Left renal cortex interstitium (tissue), 4 donors: ENCODE results near the gene SLC2A14. TPM values are rescaled to one million over a fixed set of nuclear protein-coding genes. Genes with fewer than 3 reads are reported as not detected.
A peak's percentile ranks its signal among the peaks of the same experiment; 100 is the strongest.
"Not testable (repeated sequence)": the region's sequence is repeated elsewhere in the genome, so short reads cannot be mapped to it uniquely, and the experiment has no call there.

Experiments
- DNase-seq, 4 donors: peaks; one replicate each; pipeline ENCODE4 v3.0.0-alpha.2; 2013; ENCODE audit warnings: low read depth in 4 of 4, low spot score in 2 of 4, missing footprints in 1 of 4
- polyA plus RNA-seq, 4 donors: library from polyadenylated mRNA; unstranded; fragments of 120-200 nt; gene quantifications; one replicate each; pipeline ENCODE4 v1.2.1, GENCODE V29; 2013; ENCODE audit not compliant: insufficient read length in 4 of 4

SLC2A14 gene
- under 1 TPM; 0.68 to 0.89 (median 0.81) TPM for polyA plus RNA-seq

- DNase-seq, result no peak
Observed at GRCh38 chr12:7872566-7873319, at the start of gene SLC2A14. Gene SLC2A14 (minus strand): TSS chr12:7872915. CDS start chr12:7869880, 3,035 bp downstream.

- DNase-seq, result not testable (repeated sequence)
Observed at GRCh38 chr12:7921181-7921580, 48.5 kb upstream of the SLC2A14 start.

GRCh38 chr12:7918268-7918590 is 45.5 kb upstream of the SLC2A14 start:
- not testable (repeated sequence) for DNase-seq

DNA sequence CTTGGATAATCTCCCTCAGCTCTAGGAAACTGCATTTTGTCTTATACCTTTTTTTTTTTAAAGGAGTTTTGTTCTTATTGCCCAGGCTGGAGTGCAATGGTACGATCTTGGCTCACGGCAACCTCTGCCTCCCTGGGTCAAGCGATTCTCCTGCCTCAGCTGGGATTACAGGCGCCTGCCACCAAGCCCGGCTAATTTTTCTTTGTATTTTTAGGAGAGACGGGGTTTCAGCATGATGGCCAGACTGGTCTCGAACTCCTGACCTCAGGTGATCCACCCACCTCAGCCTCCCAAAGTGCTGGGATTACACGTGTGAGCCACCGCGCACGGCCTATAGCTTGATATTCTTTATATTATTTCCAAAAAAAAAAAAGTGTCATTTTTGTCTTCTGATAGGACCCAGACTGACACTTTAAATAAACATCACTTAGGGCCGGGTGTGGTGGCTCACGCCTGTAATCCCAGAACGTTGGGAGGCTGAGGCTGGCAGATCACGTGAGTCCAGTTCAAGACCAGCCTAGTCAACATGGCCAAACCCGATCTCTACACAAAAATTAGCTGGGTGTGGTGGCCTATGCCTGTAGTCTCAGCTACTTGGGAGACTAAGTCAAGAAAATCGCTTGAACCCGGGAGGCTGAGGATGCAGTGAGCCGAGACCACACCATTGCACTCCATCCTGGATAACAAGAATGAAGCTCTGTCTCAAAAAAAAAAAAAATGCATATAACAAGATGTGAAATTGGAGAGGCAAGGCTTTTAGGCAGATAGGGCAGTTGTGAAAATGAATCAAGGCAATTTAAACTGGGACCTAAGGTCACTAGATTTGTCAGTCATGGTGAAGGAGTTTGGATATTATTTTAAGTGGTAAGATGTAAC is 44.9 kb upstream of the SLC2A14 start:
- DNase-seq, result no peak

DNA sequence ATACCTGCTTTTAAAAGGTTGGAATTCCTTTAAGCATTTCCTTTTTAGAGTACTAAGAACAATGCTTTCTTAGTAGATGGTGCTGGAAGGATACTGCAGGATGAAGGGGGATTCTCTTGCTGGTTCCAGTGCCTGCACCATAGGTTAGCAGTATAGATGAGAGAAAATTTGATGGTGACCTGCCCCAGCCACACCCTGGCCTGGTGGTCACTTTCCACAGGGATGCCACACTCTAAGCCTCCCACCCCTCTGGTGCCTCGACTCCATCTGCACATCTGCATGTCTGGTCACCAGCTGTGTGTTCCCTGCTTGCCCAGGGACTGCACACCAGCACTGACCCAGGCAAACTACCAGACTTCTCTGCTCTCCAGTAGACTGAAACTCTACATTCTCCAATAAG is 44.2 kb upstream of the SLC2A14 start:
- DNase-seq, result no peak

GRCh38 chr12:7915661-7916403 is 43.1 kb upstream of the SLC2A14 start:
- no peak for DNase-seq

- not testable (repeated sequence) for DNase-seq
Observed at GRCh38 chr12:7910106-7910505, 37.4 kb upstream of the SLC2A14 start.

GRCh38 chr12:7907009-7907408 is 34.3 kb upstream of the SLC2A14 start:
- DNase-seq, result no peak

DNA sequence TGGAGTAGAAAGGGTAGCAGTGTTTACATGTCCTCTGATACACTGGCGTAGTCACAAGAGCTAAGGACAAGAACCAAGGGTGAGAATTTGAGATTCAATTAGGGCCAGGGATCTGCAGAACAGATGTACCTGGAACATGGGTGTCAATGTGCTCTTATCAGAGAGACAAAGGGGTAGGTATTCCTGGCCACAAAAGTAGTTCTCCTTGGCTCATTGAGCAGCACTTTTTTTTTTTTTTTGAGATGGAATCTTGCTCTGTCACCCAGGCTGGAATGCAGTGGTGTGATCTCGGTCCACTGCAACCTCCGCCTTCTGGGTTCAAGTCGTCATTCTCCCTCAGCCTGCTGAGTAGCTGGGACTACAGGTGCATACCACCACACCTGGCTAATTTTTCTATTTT is 33.6 kb upstream of the SLC2A14 start:
- DNase-seq, result not testable (repeated sequence)

DNA sequence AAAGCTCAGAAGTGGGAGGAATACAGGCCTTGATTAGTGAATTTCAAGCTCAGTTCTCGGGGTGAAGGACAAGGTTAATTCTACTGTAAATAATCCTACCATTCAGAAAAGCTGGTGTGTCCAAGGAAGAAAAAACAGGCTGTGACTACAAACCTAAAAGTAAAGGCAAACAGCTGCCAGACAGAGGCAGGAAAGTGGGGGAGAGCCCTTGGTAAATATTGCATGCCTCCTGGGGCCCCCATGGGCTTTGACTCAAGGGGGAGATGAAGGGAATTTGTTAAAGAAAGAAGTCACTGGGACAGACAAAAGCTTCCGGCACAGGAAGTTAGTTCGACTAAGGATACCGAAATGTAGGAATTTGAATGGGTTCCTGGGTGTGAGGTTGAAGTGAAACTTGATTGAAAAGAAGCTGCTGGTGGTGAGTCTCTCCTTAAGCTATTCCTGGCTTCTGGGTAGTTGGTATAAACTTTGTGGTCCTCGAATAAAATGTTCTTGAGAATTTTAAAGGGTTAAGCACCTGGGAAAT is 32.9 kb upstream of the SLC2A14 start:
- peak in 1 of 4 donors; percentile 53 for DNase-seq

DNA sequence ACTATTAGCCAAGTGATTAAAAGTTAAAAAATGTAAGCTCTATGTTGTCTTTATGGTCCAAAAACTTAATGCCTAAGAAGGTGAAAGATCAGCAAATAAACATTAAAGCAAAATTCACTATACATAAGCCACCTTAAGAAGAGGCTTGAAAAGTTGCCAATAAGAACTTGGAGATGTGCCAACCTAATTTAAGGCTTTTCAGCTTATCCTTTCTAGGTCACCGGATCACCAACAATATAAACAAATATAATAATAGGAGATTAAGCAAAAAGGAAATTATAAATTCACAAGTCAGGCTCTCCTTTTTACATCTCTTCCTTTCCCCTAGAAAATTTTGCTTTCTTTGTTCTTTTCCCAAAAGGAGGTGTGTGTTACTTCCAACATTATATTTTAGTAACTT is 32.4 kb upstream of the SLC2A14 start:
- DNase-seq, result peak in 1 of 4 donors; percentile 23

DNA sequence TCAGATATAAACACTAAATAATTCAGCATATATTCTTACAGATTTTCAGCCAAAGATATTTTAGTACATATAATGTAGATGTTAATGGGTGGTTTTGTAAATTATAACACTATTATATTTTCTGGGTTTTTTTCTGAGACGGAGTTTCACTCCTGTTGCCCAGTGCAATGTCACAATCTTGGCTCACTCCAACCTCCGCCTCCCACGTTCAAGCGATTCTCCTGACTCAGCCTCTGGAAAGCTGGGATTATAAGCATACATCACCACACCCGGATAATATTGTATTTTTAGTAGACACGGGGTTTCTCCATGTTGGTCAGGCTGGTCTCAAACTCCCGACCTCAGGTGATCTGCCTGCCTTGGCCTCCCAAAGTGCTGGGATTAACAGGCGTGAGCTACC is 29.7 kb upstream of the SLC2A14 start:
- DNase-seq, result not testable (repeated sequence)

DNA sequence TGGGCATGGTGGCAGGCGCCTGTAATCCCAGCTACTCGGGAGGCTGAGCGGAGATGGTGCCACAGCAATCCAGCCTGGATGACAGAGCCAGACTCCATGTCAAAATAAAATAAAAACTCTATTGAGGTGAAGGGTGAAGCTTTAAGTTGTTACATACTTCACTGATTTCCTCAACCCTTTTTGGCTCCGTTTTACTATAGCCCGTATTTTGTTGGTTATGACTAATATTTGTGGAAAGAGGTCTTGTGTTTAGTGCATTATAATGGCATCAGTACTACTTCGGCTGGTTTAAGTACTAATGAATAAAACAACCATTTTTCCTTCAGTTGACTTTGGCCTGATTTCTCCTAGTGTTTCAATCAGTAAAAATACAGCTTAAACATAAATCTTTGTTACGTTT is 27.0 kb upstream of the SLC2A14 start:
- DNase-seq, result no peak

DNA sequence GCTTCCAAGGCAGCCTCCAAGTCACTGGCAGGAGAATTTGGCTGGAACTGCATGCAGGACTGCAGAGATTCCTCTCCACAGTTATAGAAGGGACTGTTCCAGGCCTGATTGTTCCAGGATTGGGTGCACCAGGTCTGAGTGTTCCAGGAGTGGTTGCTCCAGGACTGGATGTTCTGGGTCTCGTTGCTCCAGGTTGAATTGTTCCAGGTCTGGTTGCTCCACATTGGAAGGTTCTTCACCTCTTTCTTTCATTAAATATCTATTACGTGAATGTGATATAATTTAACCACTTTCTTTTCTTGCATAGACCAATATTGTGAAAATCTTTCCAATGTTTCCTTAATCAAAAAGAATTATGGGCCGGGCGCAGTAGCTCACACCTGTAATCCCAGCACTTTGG is 24.0 kb upstream of the SLC2A14 start:
- DNase-seq, result not testable (repeated sequence)

DNA sequence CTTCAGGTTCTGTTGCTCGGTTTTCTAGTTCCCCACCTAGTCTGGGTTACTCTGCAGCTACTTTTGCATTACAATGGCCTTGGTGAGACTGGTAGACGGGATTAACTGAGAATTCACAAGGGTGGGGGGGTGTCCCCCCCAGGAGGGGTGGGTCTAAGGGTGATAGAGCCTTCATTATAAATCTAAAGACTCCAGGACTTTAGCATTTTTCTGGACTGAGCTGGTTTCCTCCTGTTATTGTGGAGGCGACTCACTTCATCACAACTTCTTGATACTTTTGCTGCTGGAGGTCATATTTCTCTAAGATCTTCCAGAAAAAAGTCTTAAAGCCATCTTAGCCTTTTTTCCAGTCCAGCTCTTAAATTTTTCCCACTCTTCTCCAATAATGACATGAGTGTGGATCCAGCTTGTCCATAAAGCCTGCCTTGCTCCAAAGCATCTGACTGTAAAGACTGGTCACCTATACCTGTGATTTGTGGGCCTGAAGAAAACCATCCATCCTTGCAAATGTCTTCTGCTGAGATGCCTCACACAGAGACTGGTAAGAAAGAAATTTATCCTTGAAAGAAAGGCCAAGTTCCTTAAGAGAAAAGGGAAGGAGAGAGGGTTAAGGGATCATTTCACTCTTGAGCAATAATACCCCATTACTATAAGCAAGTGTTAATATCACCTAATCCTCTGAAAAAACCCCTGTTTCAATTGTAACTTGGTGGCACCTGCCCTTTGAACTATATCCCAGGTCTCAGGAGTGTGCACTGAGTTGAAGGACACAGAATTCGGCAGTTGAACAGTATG is 19.7 kb upstream of the SLC2A14 start:
- no peak for DNase-seq

DNA sequence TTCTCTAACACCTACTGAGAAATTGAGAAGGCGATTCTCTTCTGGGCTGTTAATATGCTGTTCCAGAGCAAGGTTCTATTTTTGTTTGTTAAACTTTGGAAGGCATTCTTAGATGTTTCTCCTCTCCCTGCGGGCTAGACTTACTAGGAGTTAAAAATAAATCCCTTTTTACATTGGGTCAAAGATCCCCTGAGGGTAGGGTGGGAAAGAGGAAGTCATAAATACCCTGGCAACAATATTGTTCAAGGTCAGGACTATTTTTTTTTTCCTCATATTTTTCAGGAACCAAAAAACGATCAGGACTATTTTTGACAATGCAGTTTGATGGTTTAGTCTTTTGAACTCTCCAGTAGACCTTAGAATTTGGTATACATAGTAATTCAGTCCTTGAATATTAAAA is 12.0 kb upstream of the SLC2A14 start:
- no peak for DNase-seq

GRCh38 chr12:7881736-7882120 is 9.0 kb upstream of the SLC2A14 start:
- DNase-seq, result not testable (repeated sequence)

- not testable (repeated sequence) for DNase-seq
Observed at GRCh38 chr12:7880952-7881735, 8.4 kb upstream of the SLC2A14 start.

DNA sequence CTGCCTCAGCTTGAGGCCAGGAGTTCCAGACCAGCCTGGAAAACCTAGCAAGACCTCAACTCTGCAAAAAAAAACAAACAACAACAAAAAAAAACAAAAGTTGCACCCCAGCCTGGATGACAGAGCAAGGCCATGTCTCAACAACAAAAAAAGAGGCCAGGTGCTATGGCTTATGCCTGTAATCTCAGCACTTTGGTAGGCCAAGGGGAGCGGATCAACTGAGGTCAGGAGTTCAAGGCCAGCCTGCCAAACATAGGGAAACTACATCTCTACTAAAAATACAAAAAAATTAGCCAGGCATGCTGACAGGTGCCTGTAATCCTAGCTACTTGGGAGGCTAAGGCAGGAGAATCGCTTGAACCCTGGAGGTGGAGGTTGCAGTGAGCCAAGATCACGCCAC is 6.5 kb upstream of the SLC2A14 start:
- no peak for DNase-seq
